NCI-H2171 treated with DMSO at 0.1 percent for 48 hours (cell line): ENCODE results near the gene STEAP1.

Experiments used
- DNase-seq: peaks from one replicate; lab custom pipeline; 2025; lab: John Stamatoyannopoulos, UW

The STEAP1 gene

DNA sequence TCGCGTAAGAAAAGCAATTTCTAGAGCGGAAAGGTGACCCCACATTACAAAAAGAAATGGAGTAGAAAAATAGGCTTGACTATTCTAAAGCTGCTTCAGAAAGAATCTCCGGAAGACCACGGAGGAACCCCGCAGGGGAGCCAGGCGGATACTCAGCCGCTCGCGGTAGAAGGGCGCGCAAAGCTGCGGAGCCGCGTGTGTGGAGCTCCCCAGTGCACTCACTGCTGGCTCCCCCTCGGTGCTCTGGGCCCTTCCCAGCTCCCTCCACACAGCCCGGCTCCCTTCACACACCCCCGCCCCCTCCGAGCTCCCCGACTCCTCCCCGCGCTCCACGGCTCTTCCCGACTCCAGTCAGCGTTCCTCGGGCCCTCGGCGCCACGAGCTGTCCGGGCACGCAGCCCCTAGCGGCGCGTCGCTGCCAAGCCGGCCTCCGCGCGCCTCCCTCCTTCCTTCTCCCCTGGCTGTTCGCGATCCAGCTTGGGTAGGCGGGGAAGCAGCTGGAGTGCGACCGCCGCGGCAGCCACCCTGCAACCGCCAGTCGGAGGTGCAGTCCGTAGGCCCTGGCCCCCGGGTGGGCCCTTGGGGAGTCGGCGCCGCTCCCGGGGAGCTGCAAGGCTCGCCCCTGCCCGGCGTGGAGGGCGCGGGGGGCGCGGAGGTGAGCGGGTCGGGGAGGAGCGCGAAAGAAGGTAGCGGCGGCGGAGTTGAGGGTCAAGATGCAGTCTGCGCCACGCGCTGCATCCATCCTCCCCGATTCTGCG lies 57.3 kb downstream of the STEAP1 start, which contains the start of gene STEAP2:
STEAP2 (plus strand) TSS at position 350 of the 758 bp plus-strand sequence. CDS start 13,343 bp downstream, outside the sequence.
- DNase-seq, result peak; percentile 82

DNA sequence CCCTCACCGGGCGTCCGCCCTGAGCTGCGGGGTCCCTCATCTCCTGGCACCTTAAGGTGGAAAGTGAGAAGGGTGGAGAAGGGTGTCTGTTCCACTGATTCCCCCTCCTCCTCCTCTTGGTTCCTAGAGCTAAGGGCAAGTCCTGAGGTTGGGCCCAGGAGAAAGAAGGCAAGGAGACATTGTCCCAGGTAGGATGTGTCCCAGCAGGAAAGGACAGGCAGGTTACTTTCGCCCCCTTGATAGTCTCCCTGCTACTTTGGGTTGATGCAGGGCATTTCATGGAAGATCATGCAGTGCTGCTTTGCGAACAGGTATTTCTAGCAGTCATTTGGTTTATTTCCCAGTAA lies 57.9 kb downstream of the STEAP1 start:
- DNase-seq, result no peak

DNA sequence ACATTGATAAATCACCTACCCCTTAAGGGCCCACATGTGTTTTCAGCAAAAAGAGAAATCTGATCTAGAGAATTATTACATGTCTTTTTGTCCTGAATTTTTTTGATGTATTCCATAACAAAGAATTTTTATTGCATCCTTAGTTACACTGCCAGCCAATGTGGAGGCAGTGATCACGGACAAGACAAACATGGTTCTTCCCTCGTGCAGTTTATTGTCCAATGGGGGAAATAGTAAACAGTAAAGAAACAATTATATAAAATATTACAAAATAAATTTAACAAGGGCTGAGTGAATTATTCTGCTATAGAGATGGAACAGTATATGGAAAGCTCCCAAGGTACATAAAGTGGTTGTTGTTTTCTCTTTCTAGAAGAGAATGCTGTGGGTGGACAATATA lies 59.3 kb downstream of the STEAP1 start:
- DNase-seq, result no peak
